HCT116 (cell line): Measurements from ENCODE around the gene NDUFAB1. TPM values are rescaled to one million over a fixed set of nuclear protein-coding genes. Genes with fewer than 3 reads are reported as not detected.
A peak's percentile ranks its signal among the peaks of the same experiment; 100 is the strongest.

Source experiments
- ATAC-seq: fragments of 200-7000 bp; cut with Tn5 transposase; 2 replicates; pipeline ENCODE4 v1.9.1; 2020; ENCODE audit warnings: mild to moderate bottlenecking, moderate library complexity
- BruUV-seq: library from RNA; stranded (reverse); fragments of 400-500 nt; replicated peaks from 2 replicates; lab custom pipeline; 2021; lab: Mats Ljungman, UMichigan
- CTCF ChIA-PET: fragments of 300-600 bp; sonication (Branson Sonifier 250); formaldehyde crosslinking; loops from one replicate; lab custom pipeline; 2021; ENCODE audit warnings: antibody characterized with exemption; lab: Charles Lee
- POLR2A ChIA-PET: fragments of 300-600, 350-600 bp; sonication (Branson Sonifier 250); formaldehyde crosslinking; loops from one replicate; lab custom pipeline; 2021; ENCODE audit warnings: antibody characterized with exemption; lab: Charles Lee
- RAD21 ChIA-PET, 2 experiments: fragments of 300-600 bp; sonication (Branson Sonifier 250); formaldehyde crosslinking; loops; one replicate each; lab custom pipeline; 2023; ENCODE audit warnings: low total read pairs in 2 of 2; ENCODE audit not compliant: uncharacterized antibody in 2 of 2, unreplicated experiment in 2 of 2, low non-redundant PET in 1 of 2; lab: Charles Lee
- DNase-seq: peaks from one replicate; pipeline ENCODE4 v3.0.0-alpha.2; 2010; ENCODE audit warnings: low read depth, low spot score
- H2AFZ ChIP-seq: fragments of 200-600 bp; shearing (Covaris generic), sonication (generic); 2 replicates; pipeline ENCODE4 v1.6.1; 2017; ENCODE audit warnings: low read depth, mixed run types, mixed read lengths, antibody characterized with exemption, low read length; ENCODE audit not compliant: poor library complexity, severe bottlenecking
- H3K27ac ChIP-seq: 2 replicates; pipeline ENCODE4 v1.5.1; 2012; ENCODE audit warnings: low read depth, low read length
- H3K27me3 ChIP-seq: fragments of 200-600 bp; sonication (generic); 2 replicates; pipeline ENCODE4 v1.6.1; 2016; ENCODE audit warnings: mixed run types, low read length, mixed read lengths; ENCODE audit not compliant: insufficient read depth
- H3K36me3 ChIP-seq, 2 experiments: fragments of 200-500 bp in 1 of 2; fragments of 200-600 bp in 1 of 2; sonication (Bioruptor generic) in 1 of 2; sonication (generic) in 1 of 2; 2 replicates each; pipeline versions ENCODE4 v1.5.1 to v1.6.1; 2014 to 2016; ENCODE audit warnings: low read length in 2 of 2, inconsistent platforms in 1 of 2, mixed read lengths in 1 of 2, mixed run types in 1 of 2; ENCODE audit not compliant: insufficient read depth in 2 of 2, control insufficient read depth in 1 of 2
- H3K4me1 ChIP-seq, 2 experiments: fragments of 200-600 bp in 1 of 2; sonication (generic) in 1 of 2; 2 replicates each; pipeline versions ENCODE4 v1.5.1 to v1.6.1; 2012 to 2017; ENCODE audit warnings: low read length in 2 of 2, inconsistent platforms in 1 of 2, mild to moderate bottlenecking in 1 of 2, mixed read lengths in 1 of 2, mixed run types in 1 of 2, moderate library complexity in 1 of 2; ENCODE audit not compliant: insufficient read depth in 2 of 2, control insufficient read depth in 1 of 2
- H3K4me2 ChIP-seq: fragments of 200-600 bp; sonication (generic); 2 replicates; pipeline ENCODE4 v1.6.1; 2017; ENCODE audit warnings: mixed run types, low read length, mixed read lengths
- H3K4me3 ChIP-seq, 2 experiments: fragments of 200-600 bp in 1 of 2; sonication (generic) in 1 of 2; replicated peaks in 1 of 2; 2 replicates each; pipeline ENCODE4 v1.5.1; 2011 to 2016; ENCODE audit warnings: low read length in 2 of 2, control low read depth in 1 of 2, low read depth in 1 of 2, mild to moderate bottlenecking in 1 of 2, mixed read lengths in 1 of 2, mixed run types in 1 of 2
- H3K79me2 ChIP-seq: fragments of 200-600 bp; sonication (generic); 2 replicates; pipeline ENCODE4 v1.6.1; 2017; ENCODE audit warnings: mild to moderate bottlenecking, mixed run types, low read length, moderate library complexity, mixed read lengths; ENCODE audit not compliant: insufficient read depth
- H3K9ac ChIP-seq: fragments of 200-600 bp; sonication (generic); 2 replicates; pipeline ENCODE4 v1.6.1; 2016; ENCODE audit warnings: low read length, mixed read lengths
- H3K9me2 ChIP-seq: fragments of 200-600 bp; sonication (generic), shearing (Covaris generic); 2 replicates; pipeline ENCODE4 v1.6.1; 2017; ENCODE audit warnings: mixed run types, mild to moderate bottlenecking, moderate library complexity; ENCODE audit not compliant: insufficient read depth
- H3K9me3 ChIP-seq, 2 experiments: fragments of 200-500 bp in 1 of 2; fragments of 200-600 bp in 1 of 2; sonication (Bioruptor generic) in 1 of 2; sonication (generic) in 1 of 2; 2 replicates each; pipeline ENCODE4 v1.6.1; 2014 to 2017; ENCODE audit warnings: low read length in 2 of 2, mixed read lengths in 2 of 2, inconsistent platforms in 1 of 2, low read depth in 1 of 2, mild to moderate bottlenecking in 1 of 2, mixed run types in 1 of 2, moderate library complexity in 1 of 2; ENCODE audit not compliant: control insufficient read depth in 1 of 2, insufficient read depth in 1 of 2
- H4K20me1 ChIP-seq: fragments of 200-600 bp; sonication (generic), shearing (Covaris generic); 2 replicates; pipeline ENCODE4 v1.6.1; 2017; ENCODE audit warnings: mixed run types, mild to moderate bottlenecking, moderate library complexity; ENCODE audit not compliant: insufficient read depth
- CBX3 ChIP-seq: IDR thresholded peaks from 2 replicates; pipeline ENCODE4 v1.6.1; 2012; ENCODE audit warnings: low read depth
- CEBPB ChIP-seq: IDR thresholded peaks from 2 replicates; pipeline ENCODE4 v1.6.1; 2012; ENCODE audit warnings: low read depth
- ELF1 ChIP-seq: IDR thresholded peaks from 2 replicates; pipeline ENCODE4 v1.6.1; 2012; ENCODE audit warnings: low read depth, borderline replicate concordance
- EZH2 ChIP-seq: fragments of 200-600 bp; sonication (generic); IDR thresholded peaks from 2 replicates; pipeline ENCODE4 v1.6.1; 2017; ENCODE audit warnings: antibody characterized with exemption, mixed run types
- EZH2phosphoT487 ChIP-seq: fragments of 200-600 bp; IDR thresholded peaks from 2 replicates; pipeline ENCODE4 v1.6.1; 2018; ENCODE audit warnings: antibody characterized with exemption, borderline replicate concordance
- FOSL1 ChIP-seq: IDR thresholded peaks from 2 replicates; pipeline ENCODE4 v1.6.1; 2012; ENCODE audit warnings: low read depth
- POLR2A ChIP-seq: IDR thresholded peaks from 2 replicates; pipeline ENCODE4 v1.7.0; 2011; ENCODE audit warnings: borderline replicate concordance; ENCODE audit not compliant: insufficient read depth, insufficient read length; ENCODE audit errors: extremely low read depth
- POLR2AphosphoS5 ChIP-seq: IDR thresholded peaks from 2 replicates; pipeline ENCODE4 v1.6.1; 2011; ENCODE audit warnings: mild to moderate bottlenecking, low read depth, low read length, moderate library complexity
- RAD21 ChIP-seq: IDR thresholded peaks from 2 replicates; pipeline ENCODE4 v1.6.1; 2012; ENCODE audit warnings: low read depth, mild to moderate bottlenecking
- SP1 ChIP-seq: IDR thresholded peaks from 2 replicates; pipeline ENCODE4 v1.6.1; 2012; ENCODE audit warnings: low read depth
- SRF ChIP-seq: IDR thresholded peaks from 2 replicates; pipeline ENCODE4 v1.6.1; 2012; ENCODE audit warnings: low read depth
- TCF7L2 ChIP-seq: IDR thresholded peaks from 2 replicates; pipeline ENCODE4 v1.7.0; 2011; ENCODE audit warnings: borderline replicate concordance, inconsistent platforms; ENCODE audit not compliant: insufficient read depth, insufficient read length; ENCODE audit errors: extremely low read depth
- YY1 ChIP-seq: IDR thresholded peaks from 2 replicates; pipeline ENCODE4 v1.6.1; 2011; ENCODE audit warnings: low read length, low read depth, moderate library complexity, mild to moderate bottlenecking; ENCODE audit not compliant: insufficient replicate concordance; ENCODE audit errors: extremely low read depth
- ZFX ChIP-seq: fragments of 450-650 bp; IDR thresholded peaks from 2 replicates; pipeline ENCODE4 v1.6.1; 2017
- ZNF274 ChIP-seq: fragments of 200-500 bp; sonication (Bioruptor generic); IDR thresholded peaks from 2 replicates; pipeline ENCODE4 v1.6.1; 2014; ENCODE audit warnings: mild to moderate bottlenecking, low read depth, low read length, inconsistent platforms
- intact Hi-C: fragments of 100-400 bp; cut with micrococcal nuclease; formaldehyde crosslinking; loops from 2 replicates; pipeline ENCODE4 v1.10.0; 2022
- total RNA-seq: library from RNA; stranded (reverse); gene quantifications from one replicate; pipeline ENCODE4 v1.2.1, GENCODE V29; 2021; ENCODE audit not compliant: unreplicated experiment
- TF ChIP-seq, protein P1 (sequence below): IDR thresholded peaks from 2 replicates; pipeline ENCODE4 v1.6.1; 2011; ENCODE audit warnings: mild to moderate bottlenecking, low read length, moderate library complexity; ENCODE audit not compliant: insufficient replicate concordance; ENCODE audit errors: extremely low read depth
- TF ChIP-seq, protein P2 (sequence below): IDR thresholded peaks from 2 replicates; pipeline ENCODE4 v1.6.1; 2012; ENCODE audit warnings: low read depth
- TF ChIP-seq, protein P3 (sequence below): IDR thresholded peaks from 2 replicates; pipeline ENCODE4 v1.6.1; 2012

The NDUFAB1 gene
- total RNA-seq, 1 experiment from 2014 or later = 169 TPM

DNA sequence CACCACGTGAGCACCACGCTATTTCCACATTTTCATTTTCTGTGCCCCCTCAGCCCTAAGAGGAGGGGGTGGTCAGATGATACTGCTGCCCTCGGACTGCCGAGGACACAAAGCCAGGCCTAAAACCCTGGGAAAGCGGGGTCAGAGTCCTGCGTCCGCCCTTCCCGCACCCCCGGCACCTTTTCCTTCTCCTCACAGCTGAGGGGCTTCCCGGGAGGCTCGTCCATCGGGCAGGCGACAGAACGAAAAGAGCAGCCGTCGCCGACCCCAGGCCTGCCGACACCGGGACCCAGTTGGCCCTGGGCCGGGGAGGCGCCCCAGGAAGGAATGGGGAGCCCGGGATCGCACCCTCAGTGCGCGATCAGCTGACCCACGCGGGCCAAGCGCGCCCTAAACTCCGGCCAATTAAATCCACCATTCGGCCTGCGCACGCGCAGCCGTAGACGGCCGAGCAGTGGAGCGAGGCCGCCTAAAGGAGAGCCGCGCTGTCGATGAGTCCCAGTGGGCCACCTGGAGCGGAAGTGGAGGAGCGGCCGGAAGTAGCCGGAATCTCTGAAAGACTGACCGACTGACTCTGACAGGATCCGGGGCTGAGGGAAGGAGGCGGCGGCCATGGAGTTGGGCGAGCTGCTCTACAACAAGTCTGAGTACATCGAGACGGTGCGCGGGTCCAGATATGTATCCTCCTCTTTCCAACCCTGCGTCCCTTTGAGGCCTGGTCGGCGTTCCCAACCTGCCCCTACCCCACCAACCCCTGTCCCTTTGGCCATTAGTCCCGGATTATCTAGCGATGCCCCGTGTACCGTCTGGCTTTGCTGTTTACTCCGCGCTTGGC lies 45.0 kb upstream of the NDUFAB1 start, which contains the start of the genes DCTN5 and PALB2:
Gene DCTN5 (plus strand): TSS at position 536 of the 835 bp plus-strand sequence. CDS start 77 bp downstream, at position 613.
Gene PALB2 (minus strand): TSS at position 380 of the 835 bp plus-strand sequence. CDS start 153 bp downstream, at position 227.
- Histone ChIP-seq H3K27ac (peak within 1 kb of the TSS; percentile 70), H3K36me3 (peaks cover 9 to 13% of the 10 kb centered on the region in 2 experiments; a peak in 3 of 4 replicates), H4K20me1 (no peaks in the 10 kb centered on the region), H2AFZ (no peak within 1 kb of the TSS), H3K27me3 (no peaks in the 10 kb centered on the region), H3K4me1 (peaks cover 2 to 23% of the 10 kb centered on the region in 2 experiments; a peak in 3 of 4 replicates), H3K4me2 (peak within 1 kb of the TSS; percentile 90), H3K79me2 (peaks cover 63% of the 10 kb centered on the region), H3K4me3 (peak within 1 kb of the TSS; percentile 70 to 100), H3K9me3 (no peaks in the 10 kb centered on the region), H3K9ac (peak within 1 kb of the TSS; percentile 85), H3K9me2 (no peaks in the 10 kb centered on the region)
- intact Hi-C loops = loop anchor here (1.0 to 2.0 kb wide), 2 partner anchors 44 to 84 kb away; partner anchors contain the start of genes EARS2, NDUFAB1 and UBFD1
- POLR2A ChIA-PET = interaction anchor here (0.9 kb wide), 1 partner anchor 44 kb away, joined by 3 read pairs; the partner anchor contains the start of gene NDUFAB1
- ATAC-seq (peak; percentile 97), DNase-seq (peak; percentile 81)
- no TSS peak for BruUV-seq
- RAD21 ChIA-PET = no interaction called here
- CTCF ChIA-PET = interaction anchor here (3.0 kb wide), 1 partner anchor 44 kb away, joined by 7 read pairs; the partner anchor contains the start of gene NDUFAB1
- no peak for TF ChIP-seq EZH2phosphoT487
- TF ChIP-seq SP1 = peak; percentile 81
- TF ChIP-seq CBX3 = peak; percentile 61; the same call in 1 of the 2 replicates
- TF ChIP-seq, protein P1, sequence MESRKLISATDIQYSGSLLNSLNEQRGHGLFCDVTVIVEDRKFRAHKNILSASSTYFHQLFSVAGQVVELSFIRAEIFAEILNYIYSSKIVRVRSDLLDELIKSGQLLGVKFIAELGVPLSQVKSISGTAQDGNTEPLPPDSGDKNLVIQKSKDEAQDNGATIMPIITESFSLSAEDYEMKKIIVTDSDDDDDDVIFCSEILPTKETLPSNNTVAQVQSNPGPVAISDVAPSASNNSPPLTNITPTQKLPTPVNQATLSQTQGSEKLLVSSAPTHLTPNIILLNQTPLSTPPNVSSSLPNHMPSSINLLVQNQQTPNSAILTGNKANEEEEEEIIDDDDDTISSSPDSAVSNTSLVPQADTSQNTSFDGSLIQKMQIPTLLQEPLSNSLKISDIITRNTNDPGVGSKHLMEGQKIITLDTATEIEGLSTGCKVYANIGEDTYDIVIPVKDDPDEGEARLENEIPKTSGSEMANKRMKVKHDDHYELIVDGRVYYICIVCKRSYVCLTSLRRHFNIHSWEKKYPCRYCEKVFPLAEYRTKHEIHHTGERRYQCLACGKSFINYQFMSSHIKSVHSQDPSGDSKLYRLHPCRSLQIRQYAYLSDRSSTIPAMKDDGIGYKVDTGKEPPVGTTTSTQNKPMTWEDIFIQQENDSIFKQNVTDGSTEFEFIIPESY = no peak
- TF ChIP-seq TCF7L2 = peak; percentile 81
- TF ChIP-seq YY1 = peak; percentile 85
- TF ChIP-seq ZNF274 = no peak
- TF ChIP-seq CEBPB = no peak
- TF ChIP-seq, protein P2, sequence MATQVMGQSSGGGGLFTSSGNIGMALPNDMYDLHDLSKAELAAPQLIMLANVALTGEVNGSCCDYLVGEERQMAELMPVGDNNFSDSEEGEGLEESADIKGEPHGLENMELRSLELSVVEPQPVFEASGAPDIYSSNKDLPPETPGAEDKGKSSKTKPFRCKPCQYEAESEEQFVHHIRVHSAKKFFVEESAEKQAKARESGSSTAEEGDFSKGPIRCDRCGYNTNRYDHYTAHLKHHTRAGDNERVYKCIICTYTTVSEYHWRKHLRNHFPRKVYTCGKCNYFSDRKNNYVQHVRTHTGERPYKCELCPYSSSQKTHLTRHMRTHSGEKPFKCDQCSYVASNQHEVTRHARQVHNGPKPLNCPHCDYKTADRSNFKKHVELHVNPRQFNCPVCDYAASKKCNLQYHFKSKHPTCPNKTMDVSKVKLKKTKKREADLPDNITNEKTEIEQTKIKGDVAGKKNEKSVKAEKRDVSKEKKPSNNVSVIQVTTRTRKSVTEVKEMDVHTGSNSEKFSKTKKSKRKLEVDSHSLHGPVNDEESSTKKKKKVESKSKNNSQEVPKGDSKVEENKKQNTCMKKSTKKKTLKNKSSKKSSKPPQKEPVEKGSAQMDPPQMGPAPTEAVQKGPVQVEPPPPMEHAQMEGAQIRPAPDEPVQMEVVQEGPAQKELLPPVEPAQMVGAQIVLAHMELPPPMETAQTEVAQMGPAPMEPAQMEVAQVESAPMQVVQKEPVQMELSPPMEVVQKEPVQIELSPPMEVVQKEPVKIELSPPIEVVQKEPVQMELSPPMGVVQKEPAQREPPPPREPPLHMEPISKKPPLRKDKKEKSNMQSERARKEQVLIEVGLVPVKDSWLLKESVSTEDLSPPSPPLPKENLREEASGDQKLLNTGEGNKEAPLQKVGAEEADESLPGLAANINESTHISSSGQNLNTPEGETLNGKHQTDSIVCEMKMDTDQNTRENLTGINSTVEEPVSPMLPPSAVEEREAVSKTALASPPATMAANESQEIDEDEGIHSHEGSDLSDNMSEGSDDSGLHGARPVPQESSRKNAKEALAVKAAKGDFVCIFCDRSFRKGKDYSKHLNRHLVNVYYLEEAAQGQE = no peak
- TF ChIP-seq POLR2AphosphoS5 = peak; percentile 84
- TF ChIP-seq ZFX = peak; percentile 54; the same call in 1 of the 2 replicates
- peak; percentile 98 for TF ChIP-seq SRF
- peak; percentile 66 for TF ChIP-seq ELF1
- TF ChIP-seq RAD21 = no peak
- no peak for TF ChIP-seq FOSL1
- TF ChIP-seq EZH2 = no peak
- TF ChIP-seq, protein P3, sequence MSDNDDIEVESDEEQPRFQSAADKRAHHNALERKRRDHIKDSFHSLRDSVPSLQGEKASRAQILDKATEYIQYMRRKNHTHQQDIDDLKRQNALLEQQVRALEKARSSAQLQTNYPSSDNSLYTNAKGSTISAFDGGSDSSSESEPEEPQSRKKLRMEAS = peak; percentile 91
- TF ChIP-seq POLR2A = peak; percentile 61
